H9 (cell line): ENCODE data around the gene PIANP. TPM values are rescaled to one million over a fixed set of nuclear protein-coding genes. Genes with fewer than 3 reads are reported as not detected.
A peak's percentile ranks its signal among the peaks of the same experiment; 100 is the strongest.

Experiments used
- DNase-seq: peaks from one replicate; pipeline ENCODE4 v3.0.0-alpha.2; 2017
- H2AFZ ChIP-seq: one replicate; pipeline ENCODE4 v1.6.1; 2013; ENCODE audit warnings: mild to moderate bottlenecking, low read length, control low read depth, moderate library complexity
- H2AK5ac ChIP-seq: 2 replicates; pipeline ENCODE4 v1.6.1; 2013; ENCODE audit warnings: low read length, control low read depth, mixed read lengths; ENCODE audit not compliant: insufficient read length
- H2BK120ac ChIP-seq: one replicate; pipeline ENCODE4 v1.6.1; 2013; ENCODE audit warnings: low read depth, mild to moderate bottlenecking, low read length, control low read depth, inconsistent platforms; ENCODE audit not compliant: poor library complexity, severe bottlenecking
- H2BK12ac ChIP-seq: 2 replicates; pipeline ENCODE4 v1.6.1; 2013; ENCODE audit warnings: low read length, control low read depth, mixed read lengths, low read depth; ENCODE audit not compliant: insufficient read length
- H2BK15ac ChIP-seq: 2 replicates; pipeline ENCODE4 v1.6.1; 2013; ENCODE audit warnings: low read depth, low read length, control low read depth
- H2BK20ac ChIP-seq: one replicate; pipeline ENCODE4 v1.6.1; 2013; ENCODE audit warnings: low read depth, mild to moderate bottlenecking, low read length, control low read depth, inconsistent platforms; ENCODE audit not compliant: poor library complexity, severe bottlenecking
- H2BK5ac ChIP-seq: 2 replicates; pipeline ENCODE4 v1.6.1; 2013; ENCODE audit warnings: low read length, control low read depth, mixed read lengths; ENCODE audit not compliant: insufficient read length
- H3K14ac ChIP-seq: 2 replicates; pipeline ENCODE4 v1.6.1; 2013; ENCODE audit warnings: low read length, control low read depth; ENCODE audit not compliant: insufficient read depth
- H3K18ac ChIP-seq: 2 replicates; pipeline ENCODE4 v1.6.1; 2013; ENCODE audit warnings: low read depth, mild to moderate bottlenecking, mixed read lengths, low read length, control low read depth; ENCODE audit not compliant: insufficient read length
- H3K23ac ChIP-seq: 2 replicates; pipeline ENCODE4 v1.6.1; 2013; ENCODE audit warnings: low read length, control low read depth, mixed read lengths, low read depth; ENCODE audit not compliant: insufficient read length
- H3K23me2 ChIP-seq: 2 replicates; pipeline ENCODE4 v1.6.1; 2013; ENCODE audit warnings: low read depth, mild to moderate bottlenecking, mixed read lengths, low read length, control low read depth; ENCODE audit not compliant: insufficient read length, poor library complexity, severe bottlenecking
- H3K27ac ChIP-seq: 2 replicates; pipeline ENCODE4 v1.5.1; 2013; ENCODE audit warnings: low read length, control low read depth, mixed read lengths, low read depth; ENCODE audit not compliant: insufficient read length
- H3K27me3 ChIP-seq: 2 replicates; pipeline ENCODE4 v1.6.1; 2013; ENCODE audit warnings: low read length, control low read depth, inconsistent platforms; ENCODE audit not compliant: insufficient read depth
- H3K4ac ChIP-seq: 2 replicates; pipeline ENCODE4 v1.6.1; 2013; ENCODE audit warnings: low read depth, mild to moderate bottlenecking, control low read depth, inconsistent platforms, low read length, moderate library complexity
- H3K4me1 ChIP-seq: 2 replicates; pipeline ENCODE4 v1.6.1; 2013; ENCODE audit warnings: low read length, control low read depth, inconsistent platforms; ENCODE audit not compliant: insufficient read depth
- H3K4me2 ChIP-seq: 2 replicates; pipeline ENCODE4 v1.6.1; 2013; ENCODE audit warnings: low read length, control low read depth, mixed read lengths; ENCODE audit not compliant: insufficient read length, insufficient read depth
- H3K56ac ChIP-seq: 2 replicates; pipeline ENCODE4 v1.6.1; 2013; ENCODE audit warnings: low read depth, mild to moderate bottlenecking, mixed read lengths, low read length, control low read depth; ENCODE audit not compliant: insufficient read length
- H3K79me1 ChIP-seq: 2 replicates; pipeline ENCODE4 v1.6.1; 2013; ENCODE audit warnings: low read depth, mild to moderate bottlenecking, moderate library complexity, low read length, control low read depth, inconsistent platforms; ENCODE audit not compliant: insufficient read depth, poor library complexity, severe bottlenecking
- H3K79me2 ChIP-seq: 2 replicates; pipeline ENCODE4 v1.6.1; 2013; ENCODE audit warnings: low read length, control low read depth, inconsistent platforms; ENCODE audit not compliant: insufficient read depth
- H3K9ac ChIP-seq: 2 replicates; pipeline ENCODE4 v1.6.1; 2013; ENCODE audit warnings: low read length, control low read depth, mixed read lengths; ENCODE audit not compliant: insufficient read length; ENCODE audit errors: extremely low read depth
- H3K9me3 ChIP-seq: one replicate; pipeline ENCODE4 v1.6.1; 2013; ENCODE audit warnings: low read depth, low read length, inconsistent platforms; ENCODE audit not compliant: control insufficient read depth
- H3T11ph ChIP-seq: one replicate; pipeline ENCODE4 v1.6.1; 2013; ENCODE audit warnings: mild to moderate bottlenecking, low read length, control low read depth, inconsistent platforms
- H4K20me1 ChIP-seq: one replicate; pipeline ENCODE4 v1.6.1; 2013; ENCODE audit not compliant: control insufficient read depth, insufficient read length, insufficient read depth
- H4K5ac ChIP-seq: 2 replicates; pipeline ENCODE4 v1.6.1; 2013; ENCODE audit warnings: low read depth, mild to moderate bottlenecking, mixed read lengths, low read length, control low read depth; ENCODE audit not compliant: insufficient read length
- H4K8ac ChIP-seq: replicated peaks from 2 replicates; pipeline ENCODE4 v1.6.1; 2013; ENCODE audit warnings: low read length, control low read depth, mixed read lengths, low read depth; ENCODE audit not compliant: insufficient read length
- H4K91ac ChIP-seq: 2 replicates; pipeline ENCODE4 v1.6.1; 2013; ENCODE audit warnings: low read depth, mild to moderate bottlenecking, moderate library complexity, mixed read lengths, low read length, control low read depth; ENCODE audit not compliant: insufficient read length
- H3K27ac Mint-ChIP-seq, 3 experiments: 2 replicates in 2 of 3; 3 replicates in 1 of 3; pipeline ENCODE4 v1.8.0; 2020 to 2021; ENCODE audit warnings: mixed read lengths in 3 of 3, mild to moderate bottlenecking in 1 of 3, moderate library complexity in 1 of 3
- H3K27me3 Mint-ChIP-seq: 2 replicates; pipeline ENCODE4 v1.8.0; 2021; ENCODE audit warnings: low read depth, mild to moderate bottlenecking, moderate library complexity, mixed read lengths
- H3K36me3 Mint-ChIP-seq, 3 experiments: 2 replicates in 2 of 3; 3 replicates in 1 of 3; pipeline ENCODE4 v1.8.0; 2020 to 2021; ENCODE audit warnings: low read depth in 3 of 3, mixed read lengths in 3 of 3; ENCODE audit not compliant: insufficient read depth in 1 of 3
- H3K4me1 Mint-ChIP-seq, 2 experiments: 2 replicates each; pipeline ENCODE4 v1.8.0; 2020; ENCODE audit warnings: mixed read lengths in 2 of 2
- H3K4me3 Mint-ChIP-seq, 2 experiments: 2 replicates in 1 of 2; 3 replicates in 1 of 2; pipeline ENCODE4 v1.8.0; 2020 to 2021; ENCODE audit warnings: mild to moderate bottlenecking in 2 of 2, mixed read lengths in 2 of 2, moderate library complexity in 1 of 2
- H3K9me3 Mint-ChIP-seq, 2 experiments: 2 replicates in 1 of 2; 3 replicates in 1 of 2; pipeline ENCODE4 v1.8.0; 2020; ENCODE audit warnings: mild to moderate bottlenecking in 2 of 2, mixed read lengths in 2 of 2, moderate library complexity in 1 of 2
- CTCF ChIP-seq: fragments of 200-600 bp; sonication (generic); conservative IDR thresholded peaks from 3 replicates; pipeline ENCODE4 v1.8.0; 2021; ENCODE audit warnings: antibody characterized with exemption, mild to moderate bottlenecking
- WGBS: extraction: QIAGEN DNeasy Blood & Tissue Kit; methylation state at CpG from one replicate; pipeline ENCODE4 v1.1.7; 2013; ENCODE audit warnings: missing lambda C conversion rate, low lambda C conversion rate, mixed read lengths; ENCODE audit not compliant: insufficient read length; ENCODE audit errors: extremely low coverage; 5-methylcytosine and 5-hydroxymethylcytosine counted together
- total RNA-seq: library from RNA; stranded (reverse); gene quantifications from 2 replicates; pipeline ENCODE4 v1.2.1, GENCODE V29; 2021

The PIANP gene
- total RNA-seq, 1 experiment from 2014 or later: 6.6 TPM

- no peaks in the 10 kb centered on the region for H4K20me1 ChIP-seq
- no peaks in the 10 kb centered on the region for H3K79me1 ChIP-seq
- H4K91ac ChIP-seq: no peak overlapping the region
- no peaks in the 10 kb centered on the region for H3K27me3 ChIP-seq
- H3K4me3 Mint-ChIP-seq: no peak overlapping the region
- no peak overlapping the region for H2BK120ac ChIP-seq
- no peak overlapping the region for H3T11ph ChIP-seq
- no peak overlapping the region for H3K4ac ChIP-seq
- H3K4me1 Mint-ChIP-seq: no peaks in the 10 kb centered on the region
- peaks cover 56 to 95% (median 83%) of the 10 kb centered on the region in 3 experiments for H3K36me3 Mint-ChIP-seq
- H3K9me3 ChIP-seq: no peaks in the 10 kb centered on the region
- no peaks in the 10 kb centered on the region for H3K9me3 Mint-ChIP-seq
- H3K18ac ChIP-seq: no peak overlapping the region
- H3K56ac ChIP-seq: no peak overlapping the region
- no peaks in the 10 kb centered on the region; the same call in 1 of the 2 replicates for H3K27me3 Mint-ChIP-seq
- no peak overlapping the region for H2BK20ac ChIP-seq
- H2AK5ac ChIP-seq: no peak overlapping the region
- H4K8ac ChIP-seq: no peak overlapping the region
- TF ChIP-seq CTCF: no peak
- no CpG with 5 or more reads among the region's 18 CpGs for WGBS
- H3K4me1 ChIP-seq: no peaks in the 10 kb centered on the region
- H2AFZ ChIP-seq: no peak overlapping the region
- H3K23ac ChIP-seq: no peak overlapping the region
- no peaks in the 10 kb centered on the region for H3K79me2 ChIP-seq
- no peak overlapping the region for H3K9ac ChIP-seq
- H3K14ac ChIP-seq: no peak overlapping the region
- no peak overlapping the region for H2BK15ac ChIP-seq
- H3K4me2 ChIP-seq: no peak overlapping the region
- H4K5ac ChIP-seq: no peak overlapping the region
- no peak overlapping the region for H2BK5ac ChIP-seq
- DNase-seq: no peak
- H2BK12ac ChIP-seq: no peak overlapping the region
- H3K27ac ChIP-seq: no peak overlapping the region
- H3K27ac Mint-ChIP-seq: peak overlapping the region in 1 of 3 experiments; percentile 74; a peak in 1 of 7 replicates
- H3K23me2 ChIP-seq: no peaks in the 10 kb centered on the region
Measured at GRCh38 chr12:6672143-6672542, 28.5 kb downstream of the PIANP start.
